HG03521 (cell line): ENCODE results near the gene ARHGAP11B.
"Not testable (repeated sequence)": the region's sequence is repeated elsewhere in the genome, so short reads cannot be mapped to it uniquely, and the experiment has no call there.

Experiments
- ATAC-seq: cut with Tn5 transposase; IDR thresholded peaks from one replicate; pipeline ENCODE4 v1.9.1; 2021; ENCODE audit warnings: mild to moderate bottlenecking, moderate library complexity; ENCODE audit not compliant: unreplicated experiment

Gene ARHGAP11B

DNA sequence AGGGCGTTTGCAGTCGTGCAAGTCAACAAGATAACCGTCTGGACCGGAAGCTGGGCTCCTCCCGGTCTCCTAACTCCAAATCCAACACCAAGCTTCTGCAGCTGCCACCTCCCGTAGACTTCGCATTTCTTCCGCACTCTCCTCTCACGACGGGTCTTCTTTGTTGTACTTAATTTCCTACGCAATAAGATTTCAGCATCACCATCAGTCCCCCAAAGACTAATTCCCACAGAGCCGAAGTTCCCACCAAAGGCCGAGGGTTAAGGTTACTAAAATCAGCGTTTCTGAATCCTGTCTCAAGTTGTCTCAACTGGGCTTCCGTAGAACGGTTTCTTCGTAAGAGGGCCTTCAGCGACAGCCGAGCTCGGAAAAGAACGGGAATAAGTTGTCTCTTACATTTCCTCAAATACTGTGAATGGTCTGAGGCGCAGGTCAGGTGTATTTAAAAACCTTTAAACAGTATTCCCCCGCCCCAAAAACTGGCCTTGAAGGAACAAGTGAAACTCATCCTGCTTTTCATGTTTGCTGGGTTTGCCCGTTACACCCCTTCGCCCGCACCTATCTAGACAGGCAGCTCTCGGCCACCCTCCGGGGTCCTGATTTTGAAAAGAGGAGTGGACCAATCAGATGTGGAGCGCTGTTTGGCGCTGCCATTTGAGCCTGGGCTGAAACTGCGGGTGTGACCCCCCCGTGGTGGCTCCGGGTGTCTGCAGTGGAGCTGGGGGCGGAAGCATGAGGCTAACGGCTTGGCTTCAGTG, at the start of gene ARHGAP11B:
Gene ARHGAP11B, plus strand, starts transcription at position 693 of the 758 bp plus-strand sequence.
- peak; percentile 95 for ATAC-seq

DNA sequence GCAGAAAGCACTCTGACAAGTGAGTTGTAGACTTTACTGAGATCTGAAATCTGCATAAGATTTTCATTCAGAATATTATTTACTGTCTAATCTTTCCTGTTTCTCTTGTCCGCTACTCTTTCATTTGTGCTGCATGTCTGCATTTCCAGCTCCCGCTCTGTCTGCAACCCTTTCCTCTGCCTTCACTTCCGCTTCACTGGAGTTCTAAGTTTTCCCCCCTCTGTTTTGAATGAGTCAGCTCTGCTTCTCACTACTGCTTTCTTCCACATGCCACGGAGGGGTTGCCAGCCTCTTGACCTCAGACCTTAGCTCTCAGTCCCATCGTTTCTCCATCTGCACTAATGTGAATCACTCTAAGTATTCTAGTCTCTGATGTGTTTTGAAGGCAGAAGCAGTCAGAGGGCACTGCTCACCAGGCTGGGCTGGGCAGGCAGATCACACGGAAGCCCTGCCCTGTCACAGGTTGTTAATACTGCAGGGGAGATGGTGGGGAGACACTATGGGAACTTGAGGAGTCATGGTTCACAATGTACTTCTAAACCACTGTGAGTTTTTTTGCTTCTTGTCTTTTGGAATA, 46.4 kb upstream of the ARHGAP11B start:
- ATAC-seq: not testable (repeated sequence)

GRCh38 chr15:30580716-30581115, 45.2 kb upstream of the ARHGAP11B start:
- not testable (repeated sequence) for ATAC-seq

DNA sequence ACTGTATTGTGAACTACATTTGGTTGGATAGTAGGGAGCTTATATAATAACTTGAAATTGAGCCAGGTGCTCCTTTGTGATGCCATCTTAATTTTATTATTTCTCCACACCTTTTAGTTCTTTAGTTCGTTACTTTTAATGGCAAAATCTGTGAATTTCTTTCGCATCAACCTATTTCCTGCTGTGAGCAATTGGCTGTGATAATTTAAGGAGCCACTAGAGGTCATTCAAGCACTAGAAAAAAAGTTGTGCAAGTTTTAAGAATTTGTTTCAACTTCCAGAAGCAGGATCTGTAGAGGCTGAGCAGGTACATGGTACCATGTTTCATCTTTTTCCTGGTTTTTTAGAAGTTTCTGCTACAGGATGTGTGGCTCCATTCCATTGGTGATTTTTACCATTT, 27.0 kb upstream of the ARHGAP11B start:
- not testable (repeated sequence) for ATAC-seq

DNA sequence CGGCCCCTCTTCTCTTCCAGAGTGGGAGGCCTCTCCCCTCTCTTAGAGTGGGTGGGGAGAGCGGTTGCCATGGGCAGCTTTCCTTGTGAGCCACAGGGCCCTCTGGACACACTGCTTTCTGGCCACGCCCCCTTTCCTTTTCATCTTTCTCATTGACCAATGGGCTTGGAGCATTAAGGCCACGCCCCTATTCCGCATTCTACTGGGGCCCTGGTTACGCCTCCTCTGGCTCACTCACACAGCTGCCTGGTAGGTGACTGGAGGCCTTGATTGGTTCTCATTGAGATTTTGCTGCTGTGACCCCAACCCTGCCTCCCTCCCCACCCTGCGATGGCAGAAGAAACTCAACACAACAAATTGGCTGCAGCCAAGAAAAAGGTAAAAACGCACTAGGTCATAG, 22.1 kb upstream of the ARHGAP11B start, which contains the start of gene GOLGA8H:
Gene GOLGA8H, plus strand, starts transcription at position 233 of the 400 bp plus-strand sequence. Its CDS starts 98 bp downstream, at position 331.
- not testable (repeated sequence) for ATAC-seq

GRCh38 chr15:30612271-30612670, 13.7 kb upstream of the ARHGAP11B start:
- ATAC-seq: not testable (repeated sequence)

GRCh38 chr15:30621342-30621741, 4.6 kb upstream of the ARHGAP11B start:
- ATAC-seq: not testable (repeated sequence)

DNA sequence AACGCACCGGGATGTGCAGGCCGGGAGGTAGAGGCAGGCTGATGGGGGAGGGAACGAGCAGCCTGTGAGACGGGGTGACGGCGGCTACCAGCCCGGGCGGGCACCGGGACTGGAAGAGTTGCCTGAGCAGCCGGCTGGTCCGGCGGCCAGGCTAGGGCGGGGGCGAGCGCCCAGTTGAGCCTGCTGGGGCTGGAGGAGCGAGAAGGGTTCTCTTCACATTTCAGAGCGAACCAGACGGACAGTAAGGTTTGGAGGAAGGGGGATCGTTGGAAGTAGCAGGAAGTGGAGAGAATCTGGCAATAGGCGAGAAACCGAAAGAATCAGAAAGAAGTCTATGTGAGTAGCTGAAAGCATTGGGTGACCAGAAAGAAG, 252 bp downstream of the ARHGAP11B start:
- not testable (repeated sequence) for ATAC-seq

DNA sequence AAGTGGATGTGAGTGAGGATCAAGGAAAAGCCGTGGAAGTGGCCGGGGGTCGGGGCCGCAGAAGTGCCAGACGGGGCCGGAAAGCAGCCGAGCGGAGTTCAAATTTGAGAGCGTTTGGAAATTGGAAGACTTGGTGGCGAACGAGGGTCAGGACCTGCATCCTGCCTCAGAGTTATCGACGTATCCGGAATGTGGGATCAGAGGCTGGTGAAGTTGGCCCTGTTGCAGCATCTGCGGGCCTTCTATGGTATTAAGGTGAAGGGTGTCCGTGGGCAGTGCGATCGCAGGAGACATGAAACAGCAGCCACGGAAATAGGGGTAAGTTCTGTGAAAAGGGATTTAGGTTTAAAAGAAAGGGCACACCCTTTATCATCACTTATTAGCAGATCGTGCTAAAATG, 704 bp downstream of the ARHGAP11B start:
- ATAC-seq: not testable (repeated sequence)

DNA sequence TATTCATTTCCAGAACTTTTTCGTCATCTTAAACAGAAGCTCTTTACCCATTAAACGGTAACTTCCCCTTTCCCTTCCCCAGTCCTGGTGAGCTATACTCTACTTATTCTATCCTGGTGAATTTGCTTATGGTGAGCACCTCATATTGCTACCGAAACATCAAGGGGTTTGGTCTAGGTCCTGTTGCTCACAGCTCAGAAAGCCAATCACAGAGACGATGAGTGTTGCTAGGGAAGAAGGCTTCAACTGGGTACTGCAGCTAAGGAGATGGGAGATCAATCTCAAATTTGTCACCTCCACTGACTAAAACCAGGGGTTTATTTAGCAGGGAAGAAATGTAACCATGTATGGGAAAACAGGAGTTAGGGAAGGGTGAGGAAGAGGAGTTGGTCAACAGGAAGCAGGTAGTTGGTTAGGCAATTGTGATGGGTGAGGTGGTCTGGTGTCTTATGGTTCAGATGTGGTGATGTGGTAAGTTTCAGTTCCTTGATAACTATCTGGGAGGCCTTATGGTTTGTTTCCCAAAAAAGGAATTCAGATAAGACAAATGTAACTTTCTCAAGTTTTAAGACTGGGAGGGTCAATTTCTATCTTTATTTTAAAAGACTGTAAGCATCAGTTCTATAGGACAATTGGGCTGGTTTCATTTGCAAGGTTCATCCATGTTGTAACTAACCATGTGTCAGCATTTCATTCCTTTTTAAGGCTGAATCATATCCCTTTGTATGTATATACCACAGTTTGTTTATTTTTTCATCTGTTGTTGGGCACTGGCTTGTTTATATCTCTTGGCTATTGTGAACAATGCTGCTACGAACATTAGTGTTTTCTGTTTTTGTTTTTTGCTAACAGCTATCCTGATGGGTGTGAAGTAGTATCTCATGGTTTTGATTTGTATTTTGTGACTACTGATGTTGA, 24.3 kb downstream of the ARHGAP11B start:
- peak; percentile 90 for ATAC-seq

GRCh38 chr15:30661154-30661553, 35.2 kb downstream of the ARHGAP11B start:
- not testable (repeated sequence) for ATAC-seq

DNA sequence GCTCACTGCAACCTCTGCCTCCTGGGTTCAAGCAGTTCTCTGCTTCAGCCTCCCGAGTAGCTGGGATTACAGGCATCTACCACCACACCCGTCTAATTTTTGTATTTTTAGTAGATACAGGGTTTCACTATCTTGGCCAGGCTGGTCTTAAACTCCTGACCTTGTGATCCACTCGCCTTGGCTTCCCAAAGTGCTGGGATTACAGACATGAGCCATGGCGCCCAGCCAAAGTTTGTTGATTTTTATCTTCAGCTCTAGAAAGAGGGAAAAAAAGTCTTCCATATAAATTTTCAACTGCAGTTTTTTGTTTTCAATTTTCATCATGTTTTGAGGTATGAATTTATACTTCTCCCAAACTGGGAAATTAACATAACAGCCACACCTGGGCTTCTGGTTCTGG, 43.7 kb downstream of the ARHGAP11B start:
- ATAC-seq: not testable (repeated sequence)

DNA sequence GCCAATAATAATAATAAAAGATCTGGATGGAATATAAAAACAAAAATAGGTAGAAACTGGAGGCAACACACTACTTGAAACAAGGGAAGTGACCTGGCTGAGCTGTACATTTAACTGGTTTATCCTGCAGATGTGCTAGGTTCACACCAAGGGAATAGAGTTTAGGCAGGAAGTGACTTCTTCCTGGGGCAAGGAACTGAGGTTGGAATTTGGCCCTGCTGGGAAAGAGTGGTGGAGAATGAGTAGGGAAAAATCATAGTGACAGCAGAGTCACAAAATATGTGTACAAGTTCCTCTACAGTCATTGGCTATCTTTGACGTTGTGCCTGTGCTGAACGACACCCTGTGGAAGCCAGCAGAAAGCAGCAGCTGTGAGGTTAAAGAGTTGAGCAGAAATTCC, 44.1 kb downstream of the ARHGAP11B start:
- no peak for ATAC-seq

- no peak for ATAC-seq
Observed at GRCh38 chr15:30671309-30671708, 45.4 kb downstream of the ARHGAP11B start.

- no peak for ATAC-seq
Observed at GRCh38 chr15:30675126-30675525, 49.2 kb downstream of the ARHGAP11B start.

DNA sequence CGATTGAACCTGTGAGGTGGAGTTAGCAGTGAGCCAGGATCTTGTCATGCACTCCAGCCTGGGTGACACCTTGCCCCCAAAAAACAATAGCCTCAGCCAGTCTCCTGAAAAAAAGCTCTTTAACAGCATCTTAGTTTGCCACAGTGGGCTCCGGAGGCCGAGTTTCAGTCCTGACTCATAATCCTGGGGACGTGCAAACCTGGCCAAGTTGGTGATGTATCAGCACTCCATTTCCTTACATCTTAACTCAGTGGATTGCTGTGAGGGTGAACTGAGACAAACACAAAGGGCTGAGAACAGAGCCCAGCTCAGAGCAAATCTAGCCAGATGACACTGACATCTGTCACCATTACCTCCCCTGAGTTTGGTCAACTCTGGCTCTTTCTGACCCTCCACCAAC, 50.0 kb downstream of the ARHGAP11B start:
- not testable (repeated sequence) for ATAC-seq

DNA sequence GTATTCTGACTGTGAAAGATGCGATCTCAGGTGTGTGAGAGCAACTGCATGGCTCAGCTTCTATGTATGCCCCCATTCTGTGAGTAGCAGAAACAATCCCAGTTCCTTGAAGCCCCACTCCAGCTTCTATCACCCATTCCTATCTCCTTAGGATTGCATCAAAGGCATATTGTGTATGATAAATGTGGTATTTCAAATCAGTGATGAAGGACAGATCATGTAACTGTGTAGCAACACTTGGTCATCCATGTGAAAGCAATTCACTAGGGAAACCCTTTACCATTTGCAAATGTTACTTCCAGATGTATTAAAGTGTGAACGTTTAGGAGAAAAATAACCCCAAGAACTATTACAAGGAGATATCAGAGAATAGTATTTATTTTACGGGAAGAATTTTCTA, 55.1 kb downstream of the ARHGAP11B start:
- not testable (repeated sequence) for ATAC-seq

DNA sequence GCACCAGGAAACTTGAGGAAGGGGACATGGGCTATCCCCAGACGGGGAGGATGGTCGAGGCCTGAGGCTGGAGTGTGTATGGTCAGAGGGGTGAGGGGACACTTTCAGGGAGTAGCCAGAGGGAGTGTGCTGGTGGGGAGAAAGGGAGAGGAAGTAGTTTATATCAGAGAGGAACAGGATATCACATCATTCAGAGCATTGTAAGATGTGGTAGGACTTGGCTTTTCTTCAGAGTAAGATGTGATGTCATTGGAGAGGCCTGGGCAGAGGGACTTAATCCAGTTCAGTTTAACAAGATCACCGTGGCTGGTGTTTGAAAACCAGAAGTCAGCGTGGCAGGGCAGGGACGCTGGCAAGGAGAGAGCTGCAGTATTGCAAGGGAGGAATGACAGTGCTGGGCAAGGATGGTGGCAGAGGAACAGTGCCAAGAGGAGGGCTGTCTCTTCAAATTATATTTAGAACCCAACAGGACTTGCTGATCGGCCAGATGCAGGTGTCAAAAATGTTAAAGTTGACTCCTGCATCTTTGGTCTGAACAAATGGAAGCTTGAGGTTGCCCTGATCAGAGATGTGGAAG, 59.9 kb downstream of the ARHGAP11B start:
- ATAC-seq: not testable (repeated sequence)

- not testable (repeated sequence) for ATAC-seq
Observed at GRCh38 chr15:30686651-30687050, 60.7 kb downstream of the ARHGAP11B start.
